Hepatocyte (in vitro differentiated cells): ENCODE measurements around the gene PLEKHG5.

ENCODE experiments used
- EZH2 ChIP-seq: fragments of 200-600 bp; sonication (generic); IDR thresholded peaks from 2 replicates; pipeline ENCODE4 v1.6.1; 2016; ENCODE audit warnings: antibody characterized with exemption, mild to moderate bottlenecking, borderline replicate concordance
- EZH2phosphoT487 ChIP-seq: fragments of 200-600 bp; sonication (generic); IDR thresholded peaks from one replicate; pipeline ENCODE4 v1.6.1; 2018; ENCODE audit warnings: antibody characterized with exemption, mild to moderate bottlenecking, low read depth, moderate library complexity; ENCODE audit not compliant: unreplicated experiment, severe bottlenecking
- TF ChIP-seq, protein P1 (sequence below): fragments of 200-600 bp; sonication (generic); IDR thresholded peaks from 2 replicates; pipeline ENCODE4 v1.5.1; 2016; ENCODE audit warnings: antibody characterized with exemption, mild to moderate bottlenecking; ENCODE audit not compliant: poor library complexity

DNA sequence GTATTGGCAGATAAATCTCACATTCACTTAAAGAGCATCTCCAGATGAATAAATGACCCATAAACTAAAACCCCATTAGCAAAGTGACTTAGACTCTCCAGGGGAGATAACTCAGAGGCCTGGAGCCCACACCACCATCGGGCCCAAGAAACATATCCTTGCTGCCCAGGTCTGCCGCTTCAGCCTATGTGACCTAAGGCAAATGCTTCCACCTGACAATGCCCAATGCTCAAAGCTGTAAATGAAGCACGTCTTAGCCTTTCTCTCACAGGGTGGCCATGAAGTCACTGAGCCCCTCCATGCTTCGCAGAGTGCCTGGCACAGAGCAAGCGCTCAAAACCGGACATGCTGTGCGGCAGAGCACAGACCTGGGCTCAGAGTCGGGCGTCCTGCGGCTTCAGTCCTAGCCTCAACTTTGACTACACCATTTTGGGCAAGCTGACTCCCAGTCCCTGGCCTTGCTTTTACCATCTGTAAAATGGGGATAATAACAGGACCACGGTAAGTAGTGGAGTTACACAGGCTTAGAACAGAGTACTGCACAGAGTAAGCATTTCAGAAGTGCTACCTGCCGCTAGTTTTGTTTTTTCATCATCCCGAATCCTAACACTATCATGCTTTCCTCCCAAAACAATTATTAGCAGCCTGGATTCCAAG is 39.2 kb upstream of the PLEKHG5 start:
- TF ChIP-seq, protein P1, sequence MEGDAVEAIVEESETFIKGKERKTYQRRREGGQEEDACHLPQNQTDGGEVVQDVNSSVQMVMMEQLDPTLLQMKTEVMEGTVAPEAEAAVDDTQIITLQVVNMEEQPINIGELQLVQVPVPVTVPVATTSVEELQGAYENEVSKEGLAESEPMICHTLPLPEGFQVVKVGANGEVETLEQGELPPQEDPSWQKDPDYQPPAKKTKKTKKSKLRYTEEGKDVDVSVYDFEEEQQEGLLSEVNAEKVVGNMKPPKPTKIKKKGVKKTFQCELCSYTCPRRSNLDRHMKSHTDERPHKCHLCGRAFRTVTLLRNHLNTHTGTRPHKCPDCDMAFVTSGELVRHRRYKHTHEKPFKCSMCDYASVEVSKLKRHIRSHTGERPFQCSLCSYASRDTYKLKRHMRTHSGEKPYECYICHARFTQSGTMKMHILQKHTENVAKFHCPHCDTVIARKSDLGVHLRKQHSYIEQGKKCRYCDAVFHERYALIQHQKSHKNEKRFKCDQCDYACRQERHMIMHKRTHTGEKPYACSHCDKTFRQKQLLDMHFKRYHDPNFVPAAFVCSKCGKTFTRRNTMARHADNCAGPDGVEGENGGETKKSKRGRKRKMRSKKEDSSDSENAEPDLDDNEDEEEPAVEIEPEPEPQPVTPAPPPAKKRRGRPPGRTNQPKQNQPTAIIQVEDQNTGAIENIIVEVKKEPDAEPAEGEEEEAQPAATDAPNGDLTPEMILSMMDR = no peak
- no peak for TF ChIP-seq EZH2
- no peak for TF ChIP-seq EZH2phosphoT487
